SK-N-SH treated with all-trans-retinoic acid at 6 μM for 48 hours (cell line): ENCODE results near the gene FOXA1.

Experiments
- ATAC-seq: fragments of 200-7000 bp; cut with Tn5 transposase; 3 replicates; pipeline ENCODE4 v1.9.1; 2020; ENCODE audit warnings: mild to moderate bottlenecking, moderate library complexity
- CREB5 ChIP-seq: fragments of 250-450 bp; sonication (Bioruptor Pico); IDR thresholded peaks from 2 replicates; pipeline ENCODE4 v1.5.1; 2020; ENCODE audit warnings: low read depth, mild to moderate bottlenecking, moderate library complexity
- CSDC2 ChIP-seq: fragments of 250-450 bp; sonication (Bioruptor Pico); IDR thresholded peaks from 2 replicates; pipeline ENCODE4 v1.5.0; 2020; ENCODE audit warnings: mild to moderate bottlenecking, moderate library complexity
- CSRNP3 ChIP-seq: fragments of 250-450 bp; sonication (Bioruptor Pico); IDR thresholded peaks from 2 replicates; pipeline ENCODE4 v1.5.1; 2021; ENCODE audit warnings: mild to moderate bottlenecking, moderate library complexity
- ESRRG ChIP-seq: fragments of 250-450 bp; sonication (Bioruptor Pico); IDR thresholded peaks from 2 replicates; pipeline ENCODE4 v1.6.1; 2021; ENCODE audit warnings: mild to moderate bottlenecking
- GLIS3 ChIP-seq: fragments of 250-450 bp; sonication (Bioruptor Pico); IDR thresholded peaks from 2 replicates; pipeline ENCODE4 v1.5.0; 2020; ENCODE audit warnings: mild to moderate bottlenecking, moderate library complexity
- ISL1 ChIP-seq: fragments of 250-450 bp; sonication (Bioruptor Pico); IDR thresholded peaks from 2 replicates; pipeline ENCODE4 v2.1.2; 2022; ENCODE audit warnings: mild to moderate bottlenecking, moderate library complexity
- PATZ1 ChIP-seq: fragments of 250-450 bp; sonication (Bioruptor Pico); IDR thresholded peaks from 2 replicates; pipeline ENCODE4 v1.8.0; 2020; ENCODE audit warnings: mild to moderate bottlenecking, moderate library complexity, borderline replicate concordance
- POU6F1 ChIP-seq: fragments of 250-450 bp; sonication (Bioruptor Pico); IDR thresholded peaks from 2 replicates; pipeline ENCODE4 v1.8.0; 2021; ENCODE audit warnings: low read depth, mild to moderate bottlenecking, moderate library complexity, borderline replicate concordance
- PPARA ChIP-seq: fragments of 250-450 bp; sonication (Bioruptor Pico); IDR thresholded peaks from 2 replicates; pipeline ENCODE4 v1.5.0; 2020; ENCODE audit warnings: mild to moderate bottlenecking, borderline replicate concordance
- RARB ChIP-seq: fragments of 250-450 bp; sonication (Bioruptor Pico); IDR thresholded peaks from 2 replicates; pipeline ENCODE4 v1.8.0; 2021; ENCODE audit warnings: mild to moderate bottlenecking, moderate library complexity
- SNAI2 ChIP-seq: fragments of 250-450 bp; sonication (Bioruptor Pico); IDR thresholded peaks from 2 replicates; pipeline ENCODE4 v1.5.0; 2020; ENCODE audit warnings: mild to moderate bottlenecking, moderate library complexity
- TCF4 ChIP-seq: fragments of 250-450 bp; sonication (Bioruptor Pico); IDR thresholded peaks from 2 replicates; pipeline ENCODE4 v1.8.0; 2021; ENCODE audit warnings: mild to moderate bottlenecking, moderate library complexity, borderline replicate concordance
- TOX ChIP-seq: fragments of 250-450 bp; sonication (Bioruptor Pico); IDR thresholded peaks from 2 replicates; pipeline ENCODE4 v1.8.0; 2021; ENCODE audit warnings: mild to moderate bottlenecking, moderate library complexity, borderline replicate concordance
- TSHZ2 ChIP-seq: fragments of 250-450 bp; sonication (Bioruptor Pico); IDR thresholded peaks from 2 replicates; pipeline ENCODE4 v1.5.0; 2020; ENCODE audit warnings: mild to moderate bottlenecking, moderate library complexity
- ZC3H10 ChIP-seq: fragments of 250-450 bp; sonication (Bioruptor Pico); IDR thresholded peaks from 2 replicates; pipeline ENCODE4 v1.5.1; 2021; ENCODE audit warnings: mild to moderate bottlenecking, moderate library complexity
- ZFP30 ChIP-seq: fragments of 450-650 bp; formaldehyde crosslinking; IDR thresholded peaks from 2 replicates; pipeline ENCODE4 v1.5.0; 2022; ENCODE audit warnings: mild to moderate bottlenecking, moderate library complexity
- ZNF565 ChIP-seq: fragments of 450-650 bp; formaldehyde crosslinking; conservative IDR thresholded peaks from 2 replicates; pipeline ENCODE4 v1.5.0; 2020; ENCODE audit warnings: low read depth, mild to moderate bottlenecking, moderate library complexity
- ZNF70 ChIP-seq: fragments of 450-650 bp; formaldehyde crosslinking; IDR thresholded peaks from 2 replicates; pipeline ENCODE4 v1.5.0; 2020; ENCODE audit warnings: mild to moderate bottlenecking, moderate library complexity
- ZNF8 ChIP-seq: fragments of 450-650 bp; formaldehyde crosslinking; IDR thresholded peaks from 2 replicates; pipeline ENCODE4 v1.5.0; 2020; ENCODE audit warnings: mild to moderate bottlenecking, moderate library complexity

FOXA1 gene

GRCh38 chr14:37606678-37607077 is 11.6 kb upstream of the FOXA1 start:
- no peak for TF ChIP-seq PATZ1 (CRISPR knock-in tag)
- no peak for TF ChIP-seq CSRNP3
- no peak for ATAC-seq

- no peak for ATAC-seq
- no peak for TF ChIP-seq ZC3H10 (CRISPR knock-in tag)
- no peak for TF ChIP-seq CREB5 (CRISPR knock-in tag)
- TF ChIP-seq ZFP30 (CRISPR knock-in tag) = no peak
- TF ChIP-seq ZNF70 (CRISPR knock-in tag) = no peak
- TF ChIP-seq ZNF565 (CRISPR knock-in tag) = no peak
- no peak for TF ChIP-seq CSDC2
- no peak for TF ChIP-seq ISL1 (CRISPR knock-in tag)
- no peak for TF ChIP-seq PATZ1 (CRISPR knock-in tag)
- no peak for TF ChIP-seq POU6F1 (CRISPR knock-in tag)
- TF ChIP-seq ESRRG (CRISPR knock-in tag) = no peak
- TF ChIP-seq RARB (CRISPR knock-in tag) = no peak
- TF ChIP-seq ZNF8 = no peak
- TF ChIP-seq TCF4 = no peak
- no peak for TF ChIP-seq SNAI2 (CRISPR knock-in tag)
- no peak for TF ChIP-seq TSHZ2 (CRISPR knock-in tag)
These were observed 8.7 kb upstream of the FOXA1 start for GRCh38 chr14:37603688-37604251.

GRCh38 chr14:37602605-37603453 is 7.8 kb upstream of the FOXA1 start:
- no peak for ATAC-seq
- TF ChIP-seq SNAI2 (CRISPR knock-in tag) (no peak), CREB5 (CRISPR knock-in tag) (no peak), ZC3H10 (CRISPR knock-in tag) (no peak), TOX (CRISPR knock-in tag) (no peak), RARB (CRISPR knock-in tag) (no peak), ZNF8 (no peak), GLIS3 (CRISPR knock-in tag) (no peak), PPARA (no peak), ZNF565 (CRISPR knock-in tag) (no peak)
